CMK (cell line): ENCODE data around the gene GTF2H4.

Source experiments
- DNase-seq: peaks from one replicate; pipeline ENCODE4 v3.0.0-alpha.2; 2010; ENCODE audit warnings: low read depth

Gene GTF2H4

DNA sequence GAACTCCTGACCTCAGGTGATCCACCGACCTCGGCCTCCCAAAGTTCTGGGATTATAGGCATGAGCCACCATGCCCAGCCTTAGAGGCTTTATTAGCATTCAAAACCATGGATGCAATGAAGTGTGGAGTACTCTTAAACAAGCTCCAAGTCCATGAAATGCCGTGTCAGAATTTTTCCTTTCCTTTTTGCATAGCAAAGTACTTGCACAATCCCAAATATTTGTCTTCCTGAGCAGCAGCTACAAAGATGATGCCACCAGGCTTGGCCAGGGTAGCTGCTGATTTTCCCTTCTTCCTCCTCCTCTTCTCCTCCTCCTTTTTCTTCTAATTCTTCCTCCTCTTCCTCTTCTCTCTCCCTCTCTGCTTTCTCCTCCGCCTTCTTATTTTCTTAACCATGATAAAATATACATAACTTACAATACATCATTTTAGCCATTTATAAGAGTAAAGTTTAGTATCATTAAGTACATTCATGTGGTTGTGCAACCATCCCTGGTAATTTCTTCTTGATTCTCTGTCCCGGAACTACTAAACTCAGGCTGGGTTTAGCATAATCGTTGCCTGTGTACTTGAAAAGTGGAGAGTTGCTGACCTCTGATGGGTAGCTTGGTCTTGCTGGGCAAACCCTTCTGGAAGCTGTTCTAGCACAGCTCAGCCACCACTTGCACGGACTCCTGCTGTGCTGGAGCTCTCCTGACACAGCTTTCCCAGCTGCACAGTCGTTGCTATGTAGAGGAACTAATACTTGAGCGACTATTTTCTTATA is 53.1 kb downstream of the GTF2H4 start:
- DNase-seq, result no peak

DNA sequence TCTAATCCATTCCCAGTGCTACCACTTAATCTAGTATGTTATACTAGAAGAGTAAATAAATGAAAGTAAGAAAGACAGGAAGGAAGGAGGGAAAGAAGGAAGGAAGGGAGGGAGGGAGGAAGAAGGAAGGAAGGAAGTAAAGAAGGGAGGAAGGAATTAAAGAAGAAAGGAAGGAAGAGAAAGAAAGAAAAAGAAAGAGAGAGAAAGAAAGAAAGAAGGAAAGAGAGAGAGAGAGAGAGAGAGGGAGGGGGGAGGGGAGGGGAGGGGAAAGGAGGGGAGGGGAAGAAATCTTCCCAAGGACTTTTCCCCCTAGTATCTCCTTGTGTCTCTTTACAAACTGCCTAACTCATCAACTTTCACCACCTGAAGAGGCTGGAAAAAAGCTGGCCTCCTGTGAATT is 54.7 kb downstream of the GTF2H4 start:
- DNase-seq, result no peak

DNA sequence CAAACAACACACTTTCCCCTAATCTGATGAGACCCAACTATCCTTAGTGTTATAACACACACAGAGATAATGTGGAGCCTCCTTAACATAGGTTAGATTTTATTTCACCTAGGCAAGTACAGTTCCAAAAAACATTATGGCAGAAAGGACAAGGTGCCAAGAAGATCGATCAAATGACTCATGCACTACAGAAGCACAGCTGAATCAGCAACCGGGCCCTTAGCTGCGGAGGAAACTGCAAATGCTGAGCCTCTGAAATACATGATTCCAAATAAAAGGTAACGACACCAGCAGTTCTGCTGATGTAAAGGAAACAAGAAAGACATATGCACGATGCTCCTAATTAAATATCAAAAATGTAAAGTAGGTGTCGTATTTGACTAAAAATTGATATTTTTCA is 55.6 kb downstream of the GTF2H4 start:
- DNase-seq, result no peak
